ENCODE measurements around the gene PRF1. TPM values are rescaled to one million over a fixed set of nuclear protein-coding genes. Genes with fewer than 3 reads are reported as not detected.

The PRF1 gene
- total RNA-seq, 4 donors from 2014 or later = 0.26 to 7.3 (median 6.5) TPM

- TF ChIP-seq CTCF (IDR thresholded peaks at IDR 0.05) = no peak
- no peak for TF ChIP-seq POLR2A (IDR thresholded peaks at IDR 0.05)
- H3K4me1 ChIP-seq = peaks cover 0 to 7% (median 5%) of the 10 kb centered on the region in 3 donors
- H3K4me3 ChIP-seq = no peak overlapping the region
- 75 to 89% methylated on average over 18 to 19 of the region's 19 CpGs for WGBS, 2 donors
- no peaks in the 10 kb centered on the region for H3K27me3 ChIP-seq
- H3K27ac ChIP-seq = peak overlapping the region in 1 of 4 donors; percentile 21
- intact Hi-C loops (cut with DNase I) = no loop called here
- no peaks in the 10 kb centered on the region for H3K9me3 ChIP-seq
- peaks cover 0 to 17% (median 0%) of the 10 kb centered on the region in 3 donors for H3K36me3 ChIP-seq
- no peak for DNase-seq
These were observed 50.5 kb downstream of the PRF1 start for GRCh38 chr10:70551971-70552422.

- intact Hi-C loops (cut with DNase I) = no loop called here
- Histone ChIP-seq H3K27ac (peak overlapping the region in 1 of 4 donors; percentile 21), H3K4me3 (no peak overlapping the region), H3K9me3 (no peaks in the 10 kb centered on the region), H3K4me1 (peaks cover 0 to 7% (median 5%) of the 10 kb centered on the region in 3 donors), H3K36me3 (peaks cover 0 to 17% (median 0%) of the 10 kb centered on the region in 3 donors), H3K27me3 (no peaks in the 10 kb centered on the region)
- TF ChIP-seq POLR2A (IDR thresholded peaks at IDR 0.05) (no peak), CTCF (IDR thresholded peaks at IDR 0.05) (no peak)
- DNase-seq = no peak
- 43 to 87% methylated on average over 2 of the region's 2 CpGs for WGBS, 2 donors
These were observed 51.1 kb downstream of the PRF1 start for GRCh38 chr10:70551466-70551865.

- Histone ChIP-seq H3K36me3 (peaks cover 0 to 17% (median 0%) of the 10 kb centered on the region in 3 donors), H3K4me1 (peaks cover 0 to 7% (median 5%) of the 10 kb centered on the region in 3 donors), H3K27me3 (no peaks in the 10 kb centered on the region), H3K27ac (no peak overlapping the region), H3K9me3 (no peaks in the 10 kb centered on the region), H3K4me3 (no peak overlapping the region)
- WGBS, 2 donors = 76% methylated on average over 5 to 6 of the region's 6 CpGs
- intact Hi-C loops (cut with DNase I) = no loop called here
- TF ChIP-seq POLR2A (IDR thresholded peaks at IDR 0.05) (no peak), CTCF (IDR thresholded peaks at IDR 0.05) (no peak)
- no peak for DNase-seq
These were observed 52.1 kb downstream of the PRF1 start for GRCh38 chr10:70550459-70550858.

GRCh38 chr10:70549962-70550458, 52.5 kb downstream of the PRF1 start:
- H3K9me3 ChIP-seq = no peaks in the 10 kb centered on the region
- no peak overlapping the region for H3K27ac ChIP-seq
- no peak for DNase-seq
- TF ChIP-seq CTCF (IDR thresholded peaks at IDR 0.05) (peak; percentile 79 to 92 (median 86)), POLR2A (IDR thresholded peaks at IDR 0.05) (no peak)
- intact Hi-C loops (cut with DNase I) = loop anchor here (2.0 kb wide), 1 partner anchor 209 kb away; no protein-coding TSS in a partner anchor
- 66 to 84% methylated on average over 2 to 3 of the region's 3 CpGs for WGBS, 2 donors
- no peak overlapping the region for H3K4me3 ChIP-seq
- H3K4me1 ChIP-seq = peaks cover 0 to 7% (median 5%) of the 10 kb centered on the region in 3 donors
- peaks cover 0 to 17% (median 0%) of the 10 kb centered on the region in 3 donors for H3K36me3 ChIP-seq
- H3K27me3 ChIP-seq = no peaks in the 10 kb centered on the region

GRCh38 chr10:70549351-70549961, 53.1 kb downstream of the PRF1 start:
- Histone ChIP-seq H3K9me3 (no peaks in the 10 kb centered on the region), H3K4me3 (no peak overlapping the region), H3K36me3 (peaks cover 0 to 17% (median 0%) of the 10 kb centered on the region in 3 donors), H3K27ac (no peak overlapping the region), H3K4me1 (peaks cover 0 to 7% (median 5%) of the 10 kb centered on the region in 3 donors), H3K27me3 (no peaks in the 10 kb centered on the region)
- TF ChIP-seq POLR2A (IDR thresholded peaks at IDR 0.05) (no peak), CTCF (IDR thresholded peaks at IDR 0.05) (no peak)
- intact Hi-C loops (cut with DNase I) = loop anchor here (2.0 kb wide), 1 partner anchor 209 kb away; no protein-coding TSS in a partner anchor
- 77 to 78% methylated on average over 5 to 8 of the region's 12 CpGs for WGBS, 2 donors
- no peak for DNase-seq

Measured in esophagus squamous epithelium (tissue), 5 donors.